A673 (cell line): ENCODE results near the gene SNTB2. TPM values are rescaled to one million over a fixed set of nuclear protein-coding genes. Genes with fewer than 3 reads are reported as not detected.
A peak's percentile ranks its signal among the peaks of the same experiment; 100 is the strongest.

ENCODE experiments used
- BruUV-seq: library from RNA; stranded (reverse); fragments of 400-500 nt; replicated peaks from 2 replicates; lab custom pipeline; 2021; lab: Mats Ljungman, UMichigan
- CTCF ChIA-PET: fragments of 300-600 bp; sonication (Branson Sonifier 250); formaldehyde crosslinking; loops from one replicate; lab custom pipeline; 2022; ENCODE audit warnings: antibody characterized with exemption; lab: Charles Lee
- POLR2A ChIA-PET: fragments of 300-600 bp; sonication (Branson Sonifier 250); formaldehyde crosslinking; loops from one replicate; lab custom pipeline; 2022; ENCODE audit warnings: antibody characterized with exemption; ENCODE audit not compliant: low non-redundant PET; lab: Charles Lee
- DNase-seq: peaks from one replicate; pipeline ENCODE4 v3.0.0-alpha.2; 2015; ENCODE audit warnings: low spot score
- H3K27ac ChIP-seq: fragments of 200-600 bp; sonication (generic); 2 replicates; pipeline ENCODE4 v1.5.1; 2016; ENCODE audit warnings: mixed run types, low read depth, mild to moderate bottlenecking, mixed read lengths, antibody characterized with exemption, low read length; ENCODE audit not compliant: poor library complexity, severe bottlenecking
- H3K27me3 ChIP-seq: fragments of 200-600 bp; sonication (generic); replicated peaks from 2 replicates; pipeline ENCODE4 v1.6.1; 2017; ENCODE audit warnings: mixed run types, low read depth, mild to moderate bottlenecking, mixed read lengths, antibody characterized with exemption, low read length; ENCODE audit not compliant: insufficient read depth, poor library complexity
- H3K36me3 ChIP-seq: fragments of 200-600 bp; sonication (generic); 2 replicates; pipeline ENCODE4 v1.6.1; 2016; ENCODE audit warnings: mixed run types, mild to moderate bottlenecking, mixed read lengths, antibody characterized with exemption, low read length; ENCODE audit not compliant: insufficient read depth, poor library complexity, severe bottlenecking
- H3K4me1 ChIP-seq: fragments of 200-600 bp; sonication (generic); 2 replicates; pipeline ENCODE4 v1.6.1; 2017; ENCODE audit warnings: mixed run types, mild to moderate bottlenecking, mixed read lengths, antibody characterized with exemption, low read length; ENCODE audit not compliant: insufficient read depth, poor library complexity, severe bottlenecking
- H3K4me3 ChIP-seq: fragments of 200-600 bp; sonication (generic); 2 replicates; pipeline ENCODE4 v1.5.1; 2016; ENCODE audit warnings: low read depth, mixed run types, mild to moderate bottlenecking, mixed read lengths, low read length; ENCODE audit not compliant: poor library complexity, severe bottlenecking
- H3K9me3 ChIP-seq: fragments of 200-600 bp; sonication (generic); 2 replicates; pipeline ENCODE4 v1.6.1; 2016; ENCODE audit warnings: mixed run types, low read depth, mild to moderate bottlenecking, mixed read lengths, antibody characterized with exemption, low read length; ENCODE audit not compliant: poor library complexity, severe bottlenecking
- CTCF ChIP-seq: fragments of 300-800, 200-600 bp; sonication (generic); conservative IDR thresholded peaks from 2 replicates; pipeline ENCODE4 v1.5.1; 2017; ENCODE audit warnings: low read depth, mild to moderate bottlenecking, antibody characterized with exemption, low read length, moderate library complexity, mixed read lengths
- EZH2 ChIP-seq: fragments of 200-600 bp; sonication (generic); IDR thresholded peaks from 2 replicates; pipeline ENCODE4 v1.6.1; 2017; ENCODE audit warnings: borderline replicate concordance, low read depth, mild to moderate bottlenecking, mixed read lengths, antibody characterized with exemption, low read length; ENCODE audit not compliant: poor library complexity, severe bottlenecking
- intact Hi-C: fragments of 100-400 bp; cut with micrococcal nuclease; formaldehyde crosslinking; loops from one replicate; pipeline ENCODE4 v1.10.0; 2022; ENCODE audit not compliant: unreplicated experiment
- total RNA-seq: library from RNA; stranded (reverse); gene quantifications from 2 replicates; pipeline ENCODE4 v1.2.3, GENCODE V29; 2021

The SNTB2 gene
- total RNA-seq, 1 experiment from 2014 or later = 49.3 TPM

- peak within 1 kb of the TSS; percentile 96 for H3K27ac ChIP-seq
- ChIA-PET CTCF (no interaction called here), POLR2A (no interaction called here)
- TF ChIP-seq CTCF (peak; percentile 77), EZH2 (no peak)
- BruUV-seq = no TSS peak
- H3K4me3 ChIP-seq = peak within 1 kb of the TSS; percentile 100
- no peaks in the 10 kb centered on the region for H3K9me3 ChIP-seq
- H3K27me3 ChIP-seq = no peaks in the 10 kb centered on the region
- no peaks in the 10 kb centered on the region for H3K4me1 ChIP-seq
- intact Hi-C loops = no loop called here
- peak; percentile 97 for DNase-seq
- peaks cover 16% of the 10 kb centered on the region for H3K36me3 ChIP-seq
Observed at GRCh38 chr16:69310653-69311532, 123.9 kb downstream of the SNTB2 start, which contains the start of gene VPS4A. Gene VPS4A (plus strand): TSS chr16:69311350. CDS start chr16:69311512, 162 bp downstream.

DNA sequence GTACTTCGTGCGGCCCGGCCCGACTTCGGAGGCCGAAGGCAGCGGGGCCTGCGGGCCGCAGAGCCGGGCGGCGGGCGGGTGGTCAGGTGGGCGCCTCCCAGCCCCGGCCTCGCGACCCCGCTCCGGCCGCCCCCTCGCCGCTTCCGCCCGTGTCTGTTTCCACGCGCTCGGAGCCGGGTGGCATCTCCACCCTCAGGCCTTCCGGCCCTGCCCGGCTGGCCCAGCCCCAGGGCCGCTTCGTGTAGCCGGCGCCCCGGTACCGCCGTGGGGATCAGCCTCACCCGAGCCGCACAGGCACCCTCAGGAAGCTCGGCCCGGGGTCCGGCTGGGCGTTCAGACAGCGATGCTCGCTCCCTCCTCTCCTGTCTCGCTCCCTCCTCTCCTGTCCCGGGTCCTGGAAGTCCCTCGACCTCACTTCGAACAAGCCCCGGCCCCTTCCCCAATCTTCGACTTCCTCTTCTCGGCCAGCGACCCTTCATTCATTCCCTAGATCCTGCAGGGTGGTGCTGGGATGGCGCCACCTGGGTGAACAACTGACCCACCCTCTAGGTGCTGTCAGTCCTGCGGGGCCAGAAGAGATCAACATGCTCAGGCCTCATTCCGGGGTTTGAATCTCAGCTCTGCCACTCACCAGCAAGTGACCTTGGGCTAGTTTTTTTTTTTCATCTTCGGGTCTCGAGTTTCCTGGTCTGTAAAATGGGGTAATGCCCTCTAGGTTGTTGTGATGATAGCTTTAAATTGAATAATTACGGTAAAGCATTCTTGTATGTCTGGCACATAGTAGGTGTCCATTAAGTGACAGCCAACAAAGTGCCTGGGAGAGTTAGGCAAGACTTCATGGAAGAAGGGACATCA is 124.8 kb downstream of the SNTB2 start:
- no peaks in the 10 kb centered on the region for H3K4me1 ChIP-seq
- H3K36me3 ChIP-seq = peaks cover 24% of the 10 kb centered on the region
- H3K4me3 ChIP-seq = peak overlapping the region; percentile 100
- peak overlapping the region; percentile 96 for H3K27ac ChIP-seq
- intact Hi-C loops = no loop called here
- no TSS peak for BruUV-seq
- TF ChIP-seq EZH2 (no peak), CTCF (no peak)
- CTCF ChIA-PET = interaction anchor here (0.5 to 0.7 kb wide), 3 partner anchors 12 to 119 kb away, joined by 3 to 7 read pairs (median 6); no protein-coding TSS in a partner anchor
- DNase-seq = peak; percentile 51
- H3K9me3 ChIP-seq = no peaks in the 10 kb centered on the region
- no peaks in the 10 kb centered on the region for H3K27me3 ChIP-seq
- POLR2A ChIA-PET = interaction anchor here (0.6 kb wide), 1 partner anchor 22 kb away, joined by 5 read pairs; no protein-coding TSS in a partner anchor

DNA sequence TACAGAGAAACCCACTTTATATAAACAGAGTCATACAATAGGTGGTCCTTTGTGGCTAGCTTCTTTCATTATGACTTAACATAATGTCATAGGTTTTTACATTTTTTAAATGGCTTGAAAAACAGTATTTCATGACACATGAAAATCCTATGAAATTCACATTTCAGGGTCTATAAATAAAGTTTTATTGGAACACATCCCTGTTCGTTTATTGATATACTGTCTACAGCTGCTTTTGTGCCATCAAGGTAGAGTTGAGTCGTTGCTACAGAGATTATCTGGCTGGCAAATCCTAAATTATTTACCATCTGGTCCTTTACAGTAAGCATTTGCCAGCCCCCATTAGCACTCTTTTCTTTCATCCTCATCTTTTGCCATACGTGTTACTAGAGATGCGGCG is 126.5 kb downstream of the SNTB2 start:
- H3K4me3 ChIP-seq = no peak overlapping the region
- no peak overlapping the region for H3K27ac ChIP-seq
- H3K4me1 ChIP-seq = no peaks in the 10 kb centered on the region
- ChIA-PET POLR2A (no interaction called here), CTCF (no interaction called here)
- no TSS peak for BruUV-seq
- TF ChIP-seq EZH2 (no peak), CTCF (no peak)
- no peaks in the 10 kb centered on the region for H3K27me3 ChIP-seq
- DNase-seq = no peak
- intact Hi-C loops = no loop called here
- no peaks in the 10 kb centered on the region for H3K9me3 ChIP-seq
- H3K36me3 ChIP-seq = peaks cover 39% of the 10 kb centered on the region
